LNCAP (cell line): ENCODE results near the gene FGF19.

Experiments
- CTCF ChIP-seq: fragments of 450-650 bp; IDR thresholded peaks from 2 replicates; pipeline ENCODE4 v1.5.1; 2017; ENCODE audit warnings: mild to moderate bottlenecking

Gene FGF19

GRCh38 chr11:69664103-69664775, 39.6 kb downstream of the FGF19 start:
- no peak for TF ChIP-seq CTCF

- TF ChIP-seq CTCF, result no peak
Measured at GRCh38 chr11:69663326-69663725, 40.5 kb downstream of the FGF19 start.

DNA sequence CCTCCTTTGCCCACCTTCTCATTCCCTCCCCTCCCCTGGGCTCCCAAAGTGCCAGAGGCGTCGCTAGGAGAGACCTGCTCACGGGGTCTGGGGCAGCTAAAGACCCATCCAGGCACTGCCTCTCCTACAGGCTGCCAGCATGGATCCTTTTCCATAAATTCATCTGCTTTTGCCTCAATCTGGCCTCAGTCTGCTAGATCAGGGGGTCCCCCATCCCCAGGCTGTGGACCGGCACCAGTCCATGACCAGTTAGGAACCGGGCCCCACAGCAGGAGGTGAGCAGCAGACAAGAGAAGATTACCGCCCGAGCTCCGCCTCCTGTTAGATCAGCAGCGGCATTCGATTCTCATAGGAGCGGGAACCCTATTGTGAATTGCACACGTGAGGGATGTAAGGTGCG, 41.0 kb downstream of the FGF19 start:
- TF ChIP-seq CTCF, result no peak

- TF ChIP-seq CTCF, result no peak
Measured at GRCh38 chr11:69662021-69662698, 41.7 kb downstream of the FGF19 start.

DNA sequence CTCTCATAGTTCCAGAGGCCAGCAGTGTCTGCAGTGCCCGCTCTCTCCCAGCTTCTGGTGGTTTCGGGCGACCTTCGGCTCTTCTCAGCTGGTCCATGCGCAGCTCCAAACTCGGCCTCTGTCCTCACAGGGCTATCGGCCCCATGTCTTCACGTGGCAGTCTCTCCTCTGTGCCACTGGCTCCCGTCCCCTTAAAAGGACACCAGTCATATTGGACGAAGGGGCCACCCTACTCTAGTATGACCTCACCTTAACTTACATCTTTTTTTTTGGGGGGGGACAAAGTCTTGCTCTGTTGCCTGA, 42.5 kb downstream of the FGF19 start:
- TF ChIP-seq CTCF, result no peak

GRCh38 chr11:69660001-69660500, 43.8 kb downstream of the FGF19 start:
- TF ChIP-seq CTCF, result no peak

DNA sequence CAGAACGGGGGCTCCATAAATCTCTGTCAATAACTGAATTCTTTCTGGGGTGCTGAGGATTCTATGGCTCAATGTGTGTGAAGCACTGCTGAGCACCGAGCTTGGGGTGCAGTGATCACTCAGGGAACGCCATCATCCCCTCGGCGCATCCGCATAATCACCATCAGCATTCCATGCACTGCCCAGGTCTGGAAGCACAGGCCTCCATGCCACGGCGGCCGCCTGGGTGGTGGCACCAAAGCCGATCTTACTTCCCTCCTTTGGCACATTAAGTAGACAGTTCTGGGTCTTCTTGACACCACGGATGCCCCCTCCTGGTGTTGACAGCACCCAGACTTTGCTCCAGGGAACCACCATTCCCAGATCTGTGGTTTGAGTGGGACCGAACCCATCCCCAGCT, 44.2 kb downstream of the FGF19 start:
- TF ChIP-seq CTCF, result no peak
